Epidermal melanocyte (primary cell): ENCODE measurements around the gene KIF5B.

ENCODE experiments used
- DNase-seq: peaks from one replicate; pipeline ENCODE4 v3.0.0; 2011; ENCODE audit warnings: low spot score; ENCODE audit not compliant: insufficient read length

KIF5B gene

DNA sequence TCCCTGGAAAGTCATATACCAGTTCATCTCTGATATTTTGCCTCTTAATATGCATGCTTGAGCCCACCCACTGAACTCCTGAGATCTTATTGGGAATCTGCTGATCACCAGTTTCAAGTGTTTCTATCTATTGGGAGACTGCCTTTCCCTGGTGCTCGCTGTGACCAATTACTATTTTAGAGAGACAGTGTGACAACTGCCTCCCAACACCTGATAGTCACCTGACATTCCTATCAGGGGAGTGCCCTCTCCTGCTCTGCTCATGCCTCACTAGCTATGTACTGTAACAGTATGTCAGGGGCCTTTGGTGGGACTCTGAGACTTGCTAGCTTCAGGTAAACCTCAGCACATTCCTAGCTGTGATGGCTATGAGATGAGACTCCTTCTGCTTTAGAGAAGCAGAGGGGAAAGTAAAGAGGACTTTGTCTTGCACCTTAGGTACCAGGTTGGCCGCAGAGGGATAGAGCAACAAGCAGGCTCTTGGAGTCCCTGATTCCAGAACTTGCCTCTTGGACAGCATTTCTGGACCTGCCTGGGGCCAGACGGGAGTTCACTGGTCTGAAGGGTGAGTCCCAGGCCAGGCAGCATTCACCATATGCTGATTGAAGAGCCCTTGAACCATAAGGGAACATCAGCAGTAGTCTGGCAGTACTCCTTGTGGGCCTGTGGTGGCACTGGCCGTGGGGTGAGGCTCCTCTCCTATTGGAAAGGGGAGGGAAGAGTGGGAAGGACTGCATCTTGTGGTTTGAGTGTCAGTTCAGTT lies 93.2 kb downstream of the KIF5B start:
- no peak for DNase-seq

DNA sequence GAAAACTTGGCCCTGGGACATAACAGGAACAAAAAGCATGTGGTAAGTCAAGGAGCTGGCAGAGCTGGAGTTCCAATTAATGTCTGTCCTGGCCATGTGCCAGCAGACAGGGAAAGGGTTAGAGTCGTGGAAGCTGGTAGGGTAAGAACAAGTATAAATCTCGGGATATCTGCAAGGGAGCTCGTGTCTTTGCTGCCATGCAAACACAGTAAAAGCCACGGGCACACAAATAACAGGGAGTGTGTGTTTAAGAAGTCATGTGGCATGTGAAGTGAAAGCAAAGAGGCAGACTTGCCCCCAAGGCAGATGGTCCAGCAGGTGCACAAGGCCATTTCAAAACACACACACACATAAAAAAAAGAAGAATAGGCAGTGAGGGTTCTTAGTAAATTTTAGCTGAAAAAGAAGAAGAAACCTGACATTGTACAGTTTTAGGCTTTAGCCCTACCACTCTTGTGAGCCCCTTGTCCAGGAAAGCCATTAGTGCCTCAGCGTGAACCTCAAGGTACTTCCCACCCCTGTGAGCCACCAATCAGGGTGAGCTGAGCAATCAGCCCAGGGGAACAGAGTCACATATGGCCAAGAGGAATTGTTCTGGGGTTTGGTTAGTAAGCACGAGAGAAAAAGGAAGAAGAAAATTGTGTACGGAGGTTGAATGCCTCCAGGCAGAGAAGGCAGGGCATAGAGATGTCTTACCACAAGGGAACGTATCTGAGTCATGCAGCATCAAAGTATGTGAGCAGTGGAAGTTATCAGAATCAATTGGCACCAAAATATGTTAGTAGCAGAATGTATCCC lies 94.7 kb downstream of the KIF5B start:
- DNase-seq: peak; percentile 16

DNA sequence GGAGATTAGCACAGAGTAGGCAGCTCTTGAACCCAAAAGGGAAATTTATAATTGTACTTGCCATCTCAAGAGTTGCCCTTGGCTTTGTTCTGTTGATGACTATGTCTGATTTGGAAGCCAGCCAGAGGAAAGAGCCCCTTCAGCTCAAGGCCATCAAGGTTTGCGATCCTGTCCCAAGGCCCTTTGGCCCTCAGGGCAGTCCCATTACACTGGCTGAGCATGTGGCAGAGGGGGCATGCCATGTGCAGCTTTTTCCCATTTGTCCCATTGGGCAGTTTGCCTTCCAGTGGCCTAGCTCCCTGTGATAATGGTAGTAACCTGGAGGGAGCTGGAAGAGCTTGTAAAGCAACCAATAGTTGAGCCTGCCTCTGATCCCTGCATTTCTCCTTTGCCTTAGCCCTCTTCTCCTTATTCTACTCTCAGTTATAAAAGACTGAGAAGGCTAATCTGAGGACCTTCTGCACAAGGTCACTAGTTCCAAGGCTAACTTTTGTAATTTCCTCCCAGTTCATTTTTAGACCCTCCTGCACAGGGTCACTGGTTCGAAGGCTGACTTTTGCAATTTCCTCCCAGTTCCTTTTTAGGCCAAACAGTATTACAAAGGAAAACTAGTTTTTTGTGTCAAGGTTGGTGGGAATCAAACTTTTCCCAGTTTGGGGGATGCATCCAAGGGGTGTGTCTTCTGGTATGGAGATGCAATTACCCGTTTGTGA lies 96.6 kb downstream of the KIF5B start:
- no peak for DNase-seq
